SIG-M5 treated with dmso at 0.1 percent for 504 hours (cell line): Measurements from ENCODE around the gene SLC6A8.

Experiments used
- DNase-seq: peaks from one replicate; lab custom pipeline; 2025; ENCODE audit not compliant: unreplicated experiment; lab: John Stamatoyannopoulos, UW

Gene SLC6A8

GRCh38 chrX:153687121-153688039 is at the start of gene SLC6A8:
SLC6A8 (plus strand) TSS chrX:153687926; CDS start chrX:153688575, 649 bp downstream.
- DNase-seq, result peak; percentile 14

DNA sequence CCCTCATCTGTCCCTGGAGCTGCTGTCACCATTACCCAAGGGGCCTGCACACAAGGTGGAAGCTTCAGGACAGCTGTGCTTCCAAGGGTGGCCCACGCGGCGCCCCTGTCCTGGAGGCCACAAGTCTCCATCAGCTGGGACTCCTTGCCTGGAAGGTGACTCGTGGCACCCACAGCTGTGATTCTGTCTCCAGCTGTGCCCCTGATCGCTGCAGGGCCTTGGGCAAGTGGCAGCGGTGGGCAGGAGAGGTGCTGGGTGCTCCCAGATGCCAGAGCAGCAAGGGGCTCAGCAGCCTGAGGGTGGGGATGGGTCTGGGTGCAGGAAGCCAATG is 49.7 kb upstream of the SLC6A8 start:
- no peak for DNase-seq

DNA sequence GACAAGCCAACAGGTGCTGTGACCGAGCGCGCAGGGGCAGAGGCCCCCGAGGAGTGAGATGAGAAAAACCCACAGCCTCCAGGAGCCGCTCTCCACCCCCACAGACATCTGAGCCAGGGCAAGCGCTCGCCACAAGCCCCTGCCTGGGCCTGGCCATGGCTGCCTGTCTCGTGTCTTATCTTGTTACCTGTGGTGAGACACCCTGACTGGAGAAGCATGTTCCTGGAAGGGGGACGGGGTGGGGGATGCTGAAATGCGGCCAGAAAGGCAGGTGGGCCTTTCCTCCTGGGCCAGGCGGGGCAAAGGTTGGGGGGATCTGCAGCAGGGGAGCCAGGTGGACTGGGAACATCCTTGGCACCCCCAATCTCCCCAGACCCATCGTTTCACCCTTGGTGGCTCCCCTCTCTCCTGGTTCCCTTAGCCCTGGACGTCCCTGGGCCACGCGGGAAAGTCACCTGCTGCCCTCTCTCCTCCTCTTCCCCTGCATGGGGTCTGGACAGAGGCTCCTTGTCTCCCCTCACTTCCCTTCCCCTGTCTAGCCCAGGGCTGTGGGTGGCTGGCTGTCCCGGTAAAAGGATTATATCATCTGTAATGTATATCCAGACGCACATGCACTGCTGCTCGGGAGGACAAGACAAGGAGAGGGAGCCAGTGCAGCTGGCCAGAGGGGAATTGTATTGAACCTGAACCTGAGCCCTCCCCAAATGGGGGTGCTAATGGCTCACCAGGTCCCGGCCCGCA is 49.1 kb upstream of the SLC6A8 start:
- no peak for DNase-seq

GRCh38 chrX:153639177-153640044 is 48.3 kb upstream of the SLC6A8 start:
- DNase-seq, result no peak

- no peak for DNase-seq
Measured at GRCh38 chrX:153640045-153640686, 47.6 kb upstream of the SLC6A8 start.

- no peak for DNase-seq
Measured at GRCh38 chrX:153640736-153641575, 46.8 kb upstream of the SLC6A8 start.

- no peak for DNase-seq
Measured at GRCh38 chrX:153641627-153642026, 46.1 kb upstream of the SLC6A8 start.

DNA sequence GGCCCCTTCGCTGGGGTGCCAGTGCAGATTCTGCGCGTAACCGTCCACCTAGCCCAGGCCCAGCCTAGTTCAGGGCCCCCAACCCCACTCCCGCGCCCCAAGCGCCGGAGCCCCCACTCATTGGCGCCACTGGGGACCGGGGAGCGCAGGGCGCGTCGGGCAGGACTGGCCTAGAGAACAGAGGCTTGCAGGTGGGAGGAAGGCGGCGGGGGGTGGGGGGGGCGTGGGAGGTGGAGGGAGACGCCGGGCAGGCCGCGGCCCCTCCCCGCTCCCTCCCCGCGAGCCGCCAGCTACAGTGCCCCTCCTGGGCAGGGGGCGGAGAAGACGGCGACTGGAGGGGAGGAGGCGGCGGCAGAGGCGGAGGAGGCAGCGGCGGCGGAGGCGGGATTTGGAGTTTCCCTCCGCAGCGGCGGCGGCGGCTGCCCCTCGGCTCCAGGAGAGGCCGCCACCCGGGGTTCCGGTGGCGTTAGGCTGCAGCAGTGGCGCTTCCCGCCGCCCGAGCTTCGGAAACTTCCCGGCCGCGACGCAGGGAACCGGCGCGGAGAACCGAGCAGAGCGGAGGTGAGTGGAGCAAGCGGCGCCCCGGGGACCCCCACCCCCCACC is 45.6 kb upstream of the SLC6A8 start:
- no peak for DNase-seq

- no peak for DNase-seq
Measured at GRCh38 chrX:153642655-153643430, 44.9 kb upstream of the SLC6A8 start.

DNA sequence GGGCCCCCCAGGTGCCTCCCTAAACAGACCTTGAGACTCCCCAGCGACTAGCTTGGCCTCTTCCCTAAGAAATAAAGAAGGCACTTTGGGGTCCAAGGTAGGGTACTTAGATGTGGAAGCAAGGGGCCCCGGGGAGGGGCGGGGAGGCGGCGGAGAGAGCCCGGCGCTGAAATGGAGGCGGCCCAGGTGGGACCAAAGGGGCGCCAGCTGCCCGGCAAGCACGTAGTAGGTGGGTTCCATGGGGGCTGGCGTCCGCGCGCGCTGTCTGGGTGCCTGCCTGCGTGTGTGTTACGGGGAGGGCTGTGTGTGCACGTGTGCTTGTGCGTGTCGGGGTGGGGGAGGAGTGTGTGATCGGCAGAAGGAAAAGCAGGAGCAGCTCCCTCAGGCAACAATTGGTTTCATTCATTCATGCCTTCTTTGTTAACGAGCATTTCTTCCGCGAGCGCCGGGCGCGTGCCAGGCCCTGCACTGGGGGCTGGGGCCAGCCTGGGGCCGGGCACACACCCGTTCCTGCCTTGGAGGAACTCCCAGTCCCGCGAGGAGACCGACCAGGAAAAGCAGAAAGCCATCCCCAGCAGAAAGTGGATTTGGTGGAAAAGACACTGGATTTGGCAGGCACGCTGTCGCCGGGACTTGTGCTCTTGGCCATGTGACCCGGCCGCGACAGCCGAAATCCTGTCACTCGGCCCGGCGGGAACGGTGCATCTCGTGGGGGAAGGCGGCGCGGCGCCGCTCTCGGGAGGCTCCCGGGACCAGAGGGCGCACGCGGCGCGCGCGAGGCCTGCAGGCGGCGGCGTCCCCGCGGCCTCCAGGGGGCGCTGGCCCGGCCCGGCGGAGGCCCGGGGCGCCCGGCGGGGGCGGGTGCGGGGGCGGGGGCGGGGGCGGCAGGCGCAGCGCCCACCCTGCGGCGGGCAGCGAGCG is 44.0 kb upstream of the SLC6A8 start:
- no peak for DNase-seq

- DNase-seq, result no peak
Measured at GRCh38 chrX:153644356-153645125, 43.2 kb upstream of the SLC6A8 start.

DNA sequence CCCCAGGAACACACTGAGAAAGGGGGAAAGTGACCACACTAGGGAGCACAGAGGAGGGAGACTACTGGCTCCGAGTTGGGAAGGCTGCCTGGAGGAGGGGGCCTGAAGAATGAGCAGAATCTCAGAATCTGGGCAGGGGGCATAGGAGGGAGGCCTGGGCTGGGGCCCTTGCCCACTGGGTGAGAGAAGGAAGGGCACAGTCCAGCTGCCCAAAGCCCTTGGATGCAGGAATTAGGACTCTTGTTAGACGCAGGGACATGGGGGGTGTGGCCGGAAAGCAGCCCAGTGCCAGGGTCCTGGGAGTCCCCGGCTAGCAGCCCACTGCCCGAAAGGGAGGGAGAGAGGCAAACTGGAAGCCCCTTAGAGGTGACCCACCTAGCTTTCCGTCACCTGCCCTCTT is 42.6 kb upstream of the SLC6A8 start:
- no peak for DNase-seq

GRCh38 chrX:153645921-153646488 is 41.7 kb upstream of the SLC6A8 start:
- DNase-seq, result no peak

GRCh38 chrX:153646620-153647373 is 40.9 kb upstream of the SLC6A8 start, which contains the start of gene DUSP9:
DUSP9 (plus strand) TSS chrX:153647203; CDS start chrX:153647954, 751 bp downstream.
- no peak for DNase-seq

- DNase-seq, result no peak
Measured at GRCh38 chrX:153647461-153648357, 40.0 kb upstream of the SLC6A8 start.
